Measurements from ENCODE around the gene ALG2. TPM values are rescaled to one million over a fixed set of nuclear protein-coding genes. Genes with fewer than 3 reads are reported as not detected.

ALG2 gene
- polyA plus RNA-seq, 1 of the 3 experiments (the other 2 are of a cell fraction) = 31.6 TPM

DNA sequence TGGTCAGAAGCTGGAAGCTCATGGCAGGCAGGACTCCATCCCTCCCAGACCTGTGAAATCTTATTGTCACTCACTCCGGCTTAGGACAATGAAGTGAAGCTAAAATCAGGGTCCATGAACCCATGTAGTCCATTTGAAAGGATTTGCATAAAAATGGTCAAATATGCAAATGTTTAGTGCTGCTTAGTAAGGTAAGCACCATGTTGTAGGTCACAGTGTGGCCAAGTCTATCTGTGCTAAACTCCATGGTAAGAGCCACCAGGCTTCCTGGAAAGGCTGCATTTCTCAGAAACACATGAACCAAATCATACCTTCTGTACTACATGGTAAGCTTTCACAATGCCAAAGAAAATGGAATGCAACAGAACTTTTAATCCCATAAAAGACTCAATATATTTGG, 5.7 kb downstream of the ALG2 start:
- CTCF ChIA-PET = interaction anchor here (1.3 to 4.1 kb wide), 2 partner anchors 31 to 53 kb away, joined by 6 to 14 read pairs; no protein-coding TSS in a partner anchor
- 83% methylated on average over 1 of the region's 1 CpG for WGBS (ENCODE audit: low lambda C conversion rate)
- Histone ChIP-seq H3K4me2 (no peak overlapping the region), H3K9me2 (no peaks in the 10 kb centered on the region), H2AFZ (ENCODE audit: low read depth) (no peak overlapping the region), H4K20me1 (ENCODE audit: insufficient read depth) (peaks cover 35% of the 10 kb centered on the region), H3K27ac (ENCODE audit: low read depth in 2 of 2, low read length in 1 of 2) (no peak overlapping the region), H3K79me2 (ENCODE audit: insufficient read depth) (peaks cover 53% of the 10 kb centered on the region), H3K36me3 (replicated peaks in 1 of 2; ENCODE audit: control insufficient read depth in 1 of 2, insufficient read depth in 2 of 2, low read length in 1 of 2) (peaks cover 33 to 38% of the 10 kb centered on the region in 2 experiments), H3F3A (replicated peaks; ENCODE audit: insufficient read depth) (no peaks in the 10 kb centered on the region), H3K4me1 (ENCODE audit: control insufficient read depth in 1 of 2, insufficient read depth in 2 of 2, low read depth in 1 of 2, low read length in 1 of 2) (peaks cover 4 to 7% of the 10 kb centered on the region in 2 experiments; a peak in 3 of 4 replicates), H3K27me3 (ENCODE audit: insufficient read depth) (no peaks in the 10 kb centered on the region), H3K9me3 (no peaks in the 10 kb centered on the region), H3K4me3 (ENCODE audit: low read depth in 2 of 2, low read length in 1 of 2) (no peak overlapping the region), H3K9ac (no peak overlapping the region)
- POLR2A ChIA-PET = interaction anchor here (0.7 kb wide), 1 partner anchor 751 kb away, joined by 3 read pairs; no protein-coding TSS in a partner anchor
- no peak for DNase-seq
- TF ChIP-seq RCOR1 (IDR thresholded peaks at IDR 0.05; ENCODE audit: low read length) = no peak
- no peak for TF ChIP-seq POLR2AphosphoS5 (IDR thresholded peaks at IDR 0.05; ENCODE audit: low read depth, low read length)
- TF ChIP-seq, protein P1, sequence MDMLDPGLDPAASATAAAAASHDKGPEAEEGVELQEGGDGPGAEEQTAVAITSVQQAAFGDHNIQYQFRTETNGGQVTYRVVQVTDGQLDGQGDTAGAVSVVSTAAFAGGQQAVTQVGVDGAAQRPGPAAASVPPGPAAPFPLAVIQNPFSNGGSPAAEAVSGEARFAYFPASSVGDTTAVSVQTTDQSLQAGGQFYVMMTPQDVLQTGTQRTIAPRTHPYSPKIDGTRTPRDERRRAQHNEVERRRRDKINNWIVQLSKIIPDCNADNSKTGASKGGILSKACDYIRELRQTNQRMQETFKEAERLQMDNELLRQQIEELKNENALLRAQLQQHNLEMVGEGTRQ (IDR thresholded peaks at IDR 0.05; ENCODE audit: borderline replicate concordance, low read depth, low read length) = no peak
- TF ChIP-seq RXRA (IDR thresholded peaks at IDR 0.05; ENCODE audit: borderline replicate concordance, low read depth) = no peak
- TF ChIP-seq, protein P2, sequence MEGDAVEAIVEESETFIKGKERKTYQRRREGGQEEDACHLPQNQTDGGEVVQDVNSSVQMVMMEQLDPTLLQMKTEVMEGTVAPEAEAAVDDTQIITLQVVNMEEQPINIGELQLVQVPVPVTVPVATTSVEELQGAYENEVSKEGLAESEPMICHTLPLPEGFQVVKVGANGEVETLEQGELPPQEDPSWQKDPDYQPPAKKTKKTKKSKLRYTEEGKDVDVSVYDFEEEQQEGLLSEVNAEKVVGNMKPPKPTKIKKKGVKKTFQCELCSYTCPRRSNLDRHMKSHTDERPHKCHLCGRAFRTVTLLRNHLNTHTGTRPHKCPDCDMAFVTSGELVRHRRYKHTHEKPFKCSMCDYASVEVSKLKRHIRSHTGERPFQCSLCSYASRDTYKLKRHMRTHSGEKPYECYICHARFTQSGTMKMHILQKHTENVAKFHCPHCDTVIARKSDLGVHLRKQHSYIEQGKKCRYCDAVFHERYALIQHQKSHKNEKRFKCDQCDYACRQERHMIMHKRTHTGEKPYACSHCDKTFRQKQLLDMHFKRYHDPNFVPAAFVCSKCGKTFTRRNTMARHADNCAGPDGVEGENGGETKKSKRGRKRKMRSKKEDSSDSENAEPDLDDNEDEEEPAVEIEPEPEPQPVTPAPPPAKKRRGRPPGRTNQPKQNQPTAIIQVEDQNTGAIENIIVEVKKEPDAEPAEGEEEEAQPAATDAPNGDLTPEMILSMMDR (IDR thresholded peaks at IDR 0.05) = no peak
- no peak for TF ChIP-seq TCF12 (IDR thresholded peaks at IDR 0.05)
- TF ChIP-seq, protein P3, sequence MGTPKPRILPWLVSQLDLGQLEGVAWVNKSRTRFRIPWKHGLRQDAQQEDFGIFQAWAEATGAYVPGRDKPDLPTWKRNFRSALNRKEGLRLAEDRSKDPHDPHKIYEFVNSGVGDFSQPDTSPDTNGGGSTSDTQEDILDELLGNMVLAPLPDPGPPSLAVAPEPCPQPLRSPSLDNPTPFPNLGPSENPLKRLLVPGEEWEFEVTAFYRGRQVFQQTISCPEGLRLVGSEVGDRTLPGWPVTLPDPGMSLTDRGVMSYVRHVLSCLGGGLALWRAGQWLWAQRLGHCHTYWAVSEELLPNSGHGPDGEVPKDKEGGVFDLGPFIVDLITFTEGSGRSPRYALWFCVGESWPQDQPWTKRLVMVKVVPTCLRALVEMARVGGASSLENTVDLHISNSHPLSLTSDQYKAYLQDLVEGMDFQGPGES (IDR thresholded peaks at IDR 0.05; ENCODE audit: low read depth, low read length) = no peak
- no peak for TF ChIP-seq GATA2 (CRISPR knock-in tag; IDR thresholded peaks at IDR 0.05)
- no peak for TF ChIP-seq NFIC (IDR thresholded peaks at IDR 0.05; ENCODE audit: borderline replicate concordance)
- no peak for TF ChIP-seq SIN3A (IDR thresholded peaks at IDR 0.05; ENCODE audit: borderline replicate concordance, low read depth, low read length)
- TF ChIP-seq, protein P4, sequence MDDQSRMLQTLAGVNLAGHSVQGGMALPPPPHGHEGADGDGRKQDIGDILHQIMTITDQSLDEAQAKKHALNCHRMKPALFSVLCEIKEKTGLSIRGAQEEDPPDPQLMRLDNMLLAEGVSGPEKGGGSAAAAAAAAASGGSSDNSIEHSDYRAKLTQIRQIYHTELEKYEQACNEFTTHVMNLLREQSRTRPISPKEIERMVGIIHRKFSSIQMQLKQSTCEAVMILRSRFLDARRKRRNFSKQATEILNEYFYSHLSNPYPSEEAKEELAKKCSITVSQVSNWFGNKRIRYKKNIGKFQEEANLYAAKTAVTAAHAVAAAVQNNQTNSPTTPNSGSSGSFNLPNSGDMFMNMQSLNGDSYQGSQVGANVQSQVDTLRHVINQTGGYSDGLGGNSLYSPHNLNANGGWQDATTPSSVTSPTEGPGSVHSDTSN (IDR thresholded peaks at IDR 0.05) = no peak
- TF ChIP-seq, protein P5, sequence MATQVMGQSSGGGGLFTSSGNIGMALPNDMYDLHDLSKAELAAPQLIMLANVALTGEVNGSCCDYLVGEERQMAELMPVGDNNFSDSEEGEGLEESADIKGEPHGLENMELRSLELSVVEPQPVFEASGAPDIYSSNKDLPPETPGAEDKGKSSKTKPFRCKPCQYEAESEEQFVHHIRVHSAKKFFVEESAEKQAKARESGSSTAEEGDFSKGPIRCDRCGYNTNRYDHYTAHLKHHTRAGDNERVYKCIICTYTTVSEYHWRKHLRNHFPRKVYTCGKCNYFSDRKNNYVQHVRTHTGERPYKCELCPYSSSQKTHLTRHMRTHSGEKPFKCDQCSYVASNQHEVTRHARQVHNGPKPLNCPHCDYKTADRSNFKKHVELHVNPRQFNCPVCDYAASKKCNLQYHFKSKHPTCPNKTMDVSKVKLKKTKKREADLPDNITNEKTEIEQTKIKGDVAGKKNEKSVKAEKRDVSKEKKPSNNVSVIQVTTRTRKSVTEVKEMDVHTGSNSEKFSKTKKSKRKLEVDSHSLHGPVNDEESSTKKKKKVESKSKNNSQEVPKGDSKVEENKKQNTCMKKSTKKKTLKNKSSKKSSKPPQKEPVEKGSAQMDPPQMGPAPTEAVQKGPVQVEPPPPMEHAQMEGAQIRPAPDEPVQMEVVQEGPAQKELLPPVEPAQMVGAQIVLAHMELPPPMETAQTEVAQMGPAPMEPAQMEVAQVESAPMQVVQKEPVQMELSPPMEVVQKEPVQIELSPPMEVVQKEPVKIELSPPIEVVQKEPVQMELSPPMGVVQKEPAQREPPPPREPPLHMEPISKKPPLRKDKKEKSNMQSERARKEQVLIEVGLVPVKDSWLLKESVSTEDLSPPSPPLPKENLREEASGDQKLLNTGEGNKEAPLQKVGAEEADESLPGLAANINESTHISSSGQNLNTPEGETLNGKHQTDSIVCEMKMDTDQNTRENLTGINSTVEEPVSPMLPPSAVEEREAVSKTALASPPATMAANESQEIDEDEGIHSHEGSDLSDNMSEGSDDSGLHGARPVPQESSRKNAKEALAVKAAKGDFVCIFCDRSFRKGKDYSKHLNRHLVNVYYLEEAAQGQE (IDR thresholded peaks at IDR 0.05; ENCODE audit: low read depth, low read length) = no peak
